Smooth muscle cell (in vitro differentiated cells): ENCODE data around the gene DOCK1. TPM values are rescaled to one million over a fixed set of nuclear protein-coding genes. Genes with fewer than 3 reads are reported as not detected.

Experiments
- DNase-seq: peaks from one replicate; lab custom pipeline; 2025; ENCODE audit not compliant: unreplicated experiment; lab: John Stamatoyannopoulos, UW
- H2AFZ ChIP-seq: fragments of 200-600 bp; sonication (generic); 2 replicates; pipeline ENCODE4 v1.6.0; 2016; ENCODE audit warnings: antibody characterized with exemption, low read depth, mild to moderate bottlenecking
- H3F3A ChIP-seq: fragments of 200-600 bp; sonication (generic); 2 replicates; pipeline ENCODE4 v1.6.0; 2017; ENCODE audit warnings: antibody characterized with exemption, low read depth
- H3K27ac ChIP-seq: fragments of 200-600 bp; sonication (generic); 2 replicates; pipeline ENCODE4 v1.5.1; 2016; ENCODE audit warnings: low read depth, mild to moderate bottlenecking
- H3K27me3 ChIP-seq: fragments of 200-600 bp; sonication (generic); 2 replicates; pipeline ENCODE4 v1.6.1; 2016; ENCODE audit warnings: low read depth, mild to moderate bottlenecking
- H3K36me3 ChIP-seq: fragments of 200-600 bp; sonication (generic); 2 replicates; pipeline ENCODE4 v1.5.1; 2016; ENCODE audit warnings: low read depth
- H3K4me1 ChIP-seq: fragments of 200-600 bp; sonication (generic); 2 replicates; pipeline ENCODE4 v1.5.1; 2016; ENCODE audit warnings: low read depth
- H3K4me2 ChIP-seq: fragments of 200-600 bp; sonication (generic); 2 replicates; pipeline ENCODE4 v1.6.0; 2016; ENCODE audit warnings: mild to moderate bottlenecking
- H3K4me3 ChIP-seq: fragments of 200-600 bp; sonication (generic); 2 replicates; pipeline ENCODE4 v1.5.1; 2016; ENCODE audit warnings: mild to moderate bottlenecking
- H3K79me2 ChIP-seq: fragments of 200-600 bp; sonication (generic); 2 replicates; pipeline ENCODE4 v1.6.0; 2016; ENCODE audit warnings: low read depth, mild to moderate bottlenecking
- H3K9ac ChIP-seq: fragments of 200-600 bp; sonication (generic); 2 replicates; pipeline ENCODE4 v1.6.0; 2016; ENCODE audit warnings: low read depth
- H3K9me3 ChIP-seq: fragments of 200-600 bp; sonication (generic); replicated peaks from 2 replicates; pipeline ENCODE4 v1.5.1; 2016; ENCODE audit warnings: low read depth
- H4K20me1 ChIP-seq: fragments of 200-600 bp; sonication (generic); 2 replicates; pipeline ENCODE4 v1.6.0; 2016; ENCODE audit warnings: low read depth
- CTCF ChIP-seq: fragments of 200-600 bp; sonication (generic); IDR thresholded peaks from 2 replicates; pipeline ENCODE4 v1.5.1; 2017; ENCODE audit warnings: borderline replicate concordance, mild to moderate bottlenecking, antibody characterized with exemption; ENCODE audit not compliant: insufficient read depth, poor library complexity, severe bottlenecking
- WGBS: methylation state at CpG from one replicate; pipeline ENCODE4 v1.1.7; 2016; ENCODE audit warnings: low lambda C conversion rate; 5-methylcytosine and 5-hydroxymethylcytosine counted together
- polyA plus RNA-seq: library from polyadenylated mRNA; unstranded; fragments of >200 nt; fragmentation: Nextera tagmentation; extraction: Ambion mirVana; gene quantifications from 2 replicates; pipeline ENCODE4 v1.2.1, GENCODE V29; 2016
- total RNA-seq: library from RNA; depleted of rRNA; stranded (reverse); fragments of >200 nt; gene quantifications from 2 replicates; pipeline ENCODE4 v1.2.3, GENCODE V29; 2014

The DOCK1 gene
- total and polyA plus RNA-seq, 2 experiments from 2014 or later: 18.4 to 37.1 TPM

GRCh38 chr10:127133672-127134500 is 228.7 kb downstream of the DOCK1 start:
- Histone ChIP-seq H2AFZ (no peak overlapping the region), H3K9me3 (no peaks in the 10 kb centered on the region), H3K79me2 (no peaks in the 10 kb centered on the region), H3K4me3 (no peak overlapping the region), H3K36me3 (no peaks in the 10 kb centered on the region), H3K4me2 (no peak overlapping the region), H3K27me3 (no peaks in the 10 kb centered on the region), H3K9ac (no peak overlapping the region), H3K4me1 (no peaks in the 10 kb centered on the region), H4K20me1 (peaks cover 36% of the 10 kb centered on the region), H3F3A (no peaks in the 10 kb centered on the region), H3K27ac (no peak overlapping the region)
- WGBS: 93% methylated on average over 2 of the region's 2 CpGs
- DNase-seq: no peak
- no peak for TF ChIP-seq CTCF

- Histone ChIP-seq H3K4me2 (no peak overlapping the region), H3K36me3 (no peaks in the 10 kb centered on the region), H2AFZ (no peak overlapping the region), H3K9ac (no peak overlapping the region), H3F3A (no peaks in the 10 kb centered on the region), H3K4me1 (no peaks in the 10 kb centered on the region), H3K79me2 (no peaks in the 10 kb centered on the region), H3K27me3 (no peaks in the 10 kb centered on the region), H3K4me3 (no peak overlapping the region), H3K27ac (no peak overlapping the region), H4K20me1 (peaks cover 29% of the 10 kb centered on the region), H3K9me3 (no peaks in the 10 kb centered on the region)
- no peak for TF ChIP-seq CTCF
- DNase-seq: no peak
- WGBS: 97% methylated on average over 6 of the region's 6 CpGs
Measured at GRCh38 chr10:127135844-127136577, 230.8 kb downstream of the DOCK1 start.

- no peak overlapping the region for H3K9ac ChIP-seq
- peaks cover 22% of the 10 kb centered on the region for H4K20me1 ChIP-seq
- no peaks in the 10 kb centered on the region for H3K79me2 ChIP-seq
- WGBS: 98% methylated on average over 7 of the region's 7 CpGs
- H3K36me3 ChIP-seq: no peaks in the 10 kb centered on the region
- no peak overlapping the region for H3K27ac ChIP-seq
- no peak overlapping the region for H3K4me3 ChIP-seq
- H2AFZ ChIP-seq: no peak overlapping the region
- no peaks in the 10 kb centered on the region for H3F3A ChIP-seq
- no peak for TF ChIP-seq CTCF
- H3K4me1 ChIP-seq: no peaks in the 10 kb centered on the region
- no peak for DNase-seq
- no peaks in the 10 kb centered on the region for H3K27me3 ChIP-seq
- no peak overlapping the region for H3K4me2 ChIP-seq
- no peaks in the 10 kb centered on the region for H3K9me3 ChIP-seq
Measured at GRCh38 chr10:127137391-127137790, 232.2 kb downstream of the DOCK1 start.
